ENCODE data around the gene PRR7.
"Not testable (repeated sequence)": the region's sequence is repeated elsewhere in the genome, so short reads cannot be mapped to it uniquely, and the experiment has no call there.

PRR7 gene

GRCh38 chr5:177483994-177484901 lies 37.6 kb downstream of the PRR7 start:
- DNase-seq (ENCODE audit: low read depth, low spot score) = no peak

DNA sequence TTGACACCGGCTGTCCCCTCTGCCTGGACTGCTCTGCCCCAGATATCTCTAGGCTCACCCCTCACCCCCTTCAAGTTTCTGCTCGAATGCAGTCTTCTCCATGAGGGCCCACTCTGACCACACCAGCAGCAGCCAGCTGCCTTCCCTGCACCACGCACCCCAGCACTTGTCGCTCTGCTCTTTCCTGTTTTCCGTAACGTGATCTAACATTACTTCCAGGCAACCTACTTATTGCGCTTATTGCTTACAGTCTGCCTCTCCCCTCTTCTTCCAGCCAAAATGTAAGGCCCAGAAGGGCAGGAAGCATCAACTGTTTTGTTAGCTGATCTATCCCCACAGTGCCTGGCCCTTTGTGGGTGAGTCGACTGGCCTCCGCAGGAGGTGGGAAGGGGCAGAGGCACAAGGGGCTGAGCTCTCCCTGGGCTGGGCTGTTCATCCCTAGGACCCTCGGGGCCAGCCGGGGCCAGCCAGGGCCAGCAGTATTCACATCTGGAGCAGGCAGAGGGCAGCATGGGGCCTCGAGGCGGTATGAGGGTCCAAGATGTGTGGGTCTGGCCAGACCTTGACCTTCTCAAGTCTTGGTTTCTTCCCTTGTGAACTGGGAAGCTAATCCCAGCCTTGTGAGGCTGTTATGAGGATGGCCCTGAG lies 38.4 kb downstream of the PRR7 start:
- DNase-seq (ENCODE audit: low read depth, low spot score) = no peak

GRCh38 chr5:177485753-177486152 lies 39.1 kb downstream of the PRR7 start:
- not testable (repeated sequence) for DNase-seq (ENCODE audit: low read depth, low spot score)

DNA sequence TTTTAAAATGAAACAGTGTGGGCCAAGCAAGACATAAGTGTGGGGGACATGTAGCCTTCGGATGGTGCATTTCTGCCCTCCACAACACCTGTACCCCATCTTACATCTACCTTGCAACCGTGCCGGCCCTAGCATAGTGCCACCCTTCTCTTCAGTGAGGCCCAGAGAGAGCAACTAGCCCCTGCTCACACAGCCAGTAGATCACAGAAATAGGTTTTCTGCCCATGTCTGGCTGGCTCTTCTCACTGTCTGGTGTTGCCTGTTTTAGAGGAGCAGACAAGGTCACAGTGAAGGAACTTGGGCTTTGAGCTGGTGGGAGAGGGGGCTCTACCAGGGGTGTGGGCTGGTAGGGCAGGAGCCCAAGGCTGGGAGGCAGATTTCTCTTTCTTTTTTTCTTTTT lies 39.6 kb downstream of the PRR7 start:
- no peak for DNase-seq (ENCODE audit: low read depth, low spot score)

GRCh38 chr5:177487144-177487543 lies 40.5 kb downstream of the PRR7 start:
- DNase-seq (ENCODE audit: low read depth, low spot score) = no peak

DNA sequence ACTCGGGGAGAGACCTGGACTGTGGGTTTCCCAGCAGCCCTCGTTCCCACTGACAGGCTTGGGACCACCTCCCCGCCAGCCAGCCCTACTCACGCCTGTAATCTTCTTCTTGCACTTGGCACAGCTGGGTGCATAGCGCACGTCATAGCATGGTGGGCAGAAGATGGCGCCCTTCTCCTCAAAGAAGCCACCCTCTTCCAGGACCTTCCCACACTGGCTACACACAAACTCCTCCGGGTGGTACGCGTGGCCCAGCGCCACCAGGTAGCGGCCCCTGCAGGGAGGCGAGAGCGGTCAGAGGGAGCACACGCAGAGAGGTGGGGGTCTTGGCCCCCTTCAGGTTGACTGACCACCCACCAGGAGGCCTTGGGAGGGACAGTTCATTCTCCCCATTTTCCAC lies 41.4 kb downstream of the PRR7 start:
- no peak for DNase-seq (ENCODE audit: low read depth, low spot score)

DNA sequence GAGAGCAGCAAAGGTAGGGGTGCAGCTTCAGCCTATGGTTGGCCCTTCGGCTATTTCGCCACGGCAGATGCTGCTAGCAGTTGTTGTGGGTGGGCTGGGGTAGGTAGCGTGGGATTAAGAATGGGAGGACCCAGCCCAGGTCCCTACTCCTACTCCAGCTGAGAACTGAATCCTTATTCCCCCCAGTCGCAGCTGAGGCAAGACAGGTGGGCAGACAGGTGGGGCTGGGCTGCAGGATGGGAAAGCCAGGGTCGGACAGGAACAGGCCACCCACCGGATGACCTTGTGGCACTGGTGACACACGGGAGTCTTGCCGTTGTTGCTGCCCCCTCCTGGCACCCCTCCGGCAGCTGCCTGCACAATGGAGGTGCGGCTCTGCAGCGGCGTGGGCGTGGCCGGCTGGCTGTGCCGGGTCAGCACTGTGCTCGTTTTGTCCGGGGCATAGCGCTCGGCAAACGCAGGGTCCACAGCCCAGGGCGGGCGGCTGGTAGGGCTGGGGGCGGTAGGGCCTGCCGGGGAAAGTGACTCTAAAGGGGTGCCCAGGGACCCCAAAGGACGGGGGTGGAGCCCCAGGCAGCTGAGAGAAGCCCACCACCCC lies 42.6 kb downstream of the PRR7 start:
- no peak for DNase-seq (ENCODE audit: low read depth, low spot score)

DNA sequence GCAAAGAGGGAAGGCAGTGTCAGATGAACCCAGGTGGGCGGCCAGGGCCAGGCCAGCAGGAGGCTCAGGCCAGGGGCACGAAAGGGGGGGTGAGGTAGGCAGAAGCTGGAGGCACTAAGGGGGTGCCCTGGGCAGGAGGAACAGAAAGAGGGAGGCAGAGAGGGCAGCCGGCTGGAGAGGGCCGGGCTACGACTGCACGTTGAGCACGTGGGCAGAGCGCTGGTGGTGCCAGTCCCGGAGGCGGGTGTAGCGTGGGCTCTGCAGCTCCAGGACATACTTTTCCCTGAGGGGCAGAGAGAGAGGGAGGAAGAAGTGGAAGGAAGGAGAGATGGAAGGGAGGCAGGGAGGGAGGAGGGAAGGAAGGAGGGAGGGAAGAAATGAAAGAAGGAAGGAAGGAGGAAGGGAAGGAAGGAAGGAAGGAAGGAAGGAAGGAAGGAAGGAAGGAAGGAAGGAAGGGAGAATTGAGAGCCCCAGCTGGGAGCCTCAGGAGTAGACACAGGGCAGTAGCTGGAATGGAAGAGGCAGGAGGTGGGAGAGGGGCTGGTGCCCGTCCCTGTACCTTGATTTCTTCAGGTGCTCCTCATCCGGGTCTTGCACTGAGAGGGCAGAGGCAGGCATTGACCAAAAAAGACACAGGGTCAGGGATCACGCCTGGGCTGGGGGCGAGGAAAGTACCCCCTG lies 43.8 kb downstream of the PRR7 start:
- no peak for DNase-seq (ENCODE audit: low read depth, low spot score)

GRCh38 chr5:177490992-177491391 lies 44.4 kb downstream of the PRR7 start:
- DNase-seq (ENCODE audit: low read depth, low spot score) = no peak

GRCh38 chr5:177491429-177491945 lies 44.9 kb downstream of the PRR7 start:
- no peak for DNase-seq (ENCODE audit: low read depth, low spot score)

DNA sequence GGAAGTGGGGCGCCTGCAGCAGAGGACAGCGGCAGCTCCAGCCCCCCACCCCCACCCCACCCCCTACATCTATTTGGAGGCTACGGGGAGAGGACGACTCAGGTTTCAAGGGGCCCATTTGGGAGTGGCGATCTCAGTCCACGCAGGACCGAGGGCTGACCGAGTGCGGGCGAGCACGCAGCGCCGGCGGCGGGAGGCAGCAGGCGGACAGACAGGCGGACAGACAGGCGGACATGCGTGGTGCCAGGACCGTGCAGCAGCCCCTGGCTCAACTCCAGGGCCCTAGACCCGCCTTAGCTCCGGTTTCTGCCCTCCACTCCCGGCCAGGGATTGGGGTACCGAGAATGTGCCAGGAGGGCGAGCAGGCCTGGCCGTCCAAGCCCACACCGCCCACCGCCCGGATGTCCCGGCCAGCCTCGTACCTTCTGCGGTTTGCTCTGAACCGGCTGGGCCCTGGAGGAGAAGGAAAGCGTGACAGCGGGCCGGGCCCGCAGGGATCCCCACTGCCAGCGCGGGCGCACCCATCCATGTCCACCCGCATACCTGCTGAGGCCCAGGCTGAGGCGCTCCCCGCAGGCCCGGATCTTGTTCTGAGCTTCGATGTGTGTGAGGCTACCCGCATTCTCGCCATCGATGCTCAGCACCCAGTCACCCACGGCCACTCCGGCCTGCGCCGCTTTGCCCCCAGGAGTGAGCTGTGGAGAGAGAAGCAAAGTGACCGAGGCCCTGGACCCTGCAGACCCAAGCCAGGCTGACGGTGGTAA lies 45.6 kb downstream of the PRR7 start:
- no peak for DNase-seq (ENCODE audit: low read depth, low spot score)

GRCh38 chr5:177492841-177493240 lies 46.2 kb downstream of the PRR7 start:
- DNase-seq (ENCODE audit: low read depth, low spot score) = no peak

- no peak for DNase-seq (ENCODE audit: low read depth, low spot score)
These were observed 47.3 kb downstream of the PRR7 start for GRCh38 chr5:177493795-177494345.

DNA sequence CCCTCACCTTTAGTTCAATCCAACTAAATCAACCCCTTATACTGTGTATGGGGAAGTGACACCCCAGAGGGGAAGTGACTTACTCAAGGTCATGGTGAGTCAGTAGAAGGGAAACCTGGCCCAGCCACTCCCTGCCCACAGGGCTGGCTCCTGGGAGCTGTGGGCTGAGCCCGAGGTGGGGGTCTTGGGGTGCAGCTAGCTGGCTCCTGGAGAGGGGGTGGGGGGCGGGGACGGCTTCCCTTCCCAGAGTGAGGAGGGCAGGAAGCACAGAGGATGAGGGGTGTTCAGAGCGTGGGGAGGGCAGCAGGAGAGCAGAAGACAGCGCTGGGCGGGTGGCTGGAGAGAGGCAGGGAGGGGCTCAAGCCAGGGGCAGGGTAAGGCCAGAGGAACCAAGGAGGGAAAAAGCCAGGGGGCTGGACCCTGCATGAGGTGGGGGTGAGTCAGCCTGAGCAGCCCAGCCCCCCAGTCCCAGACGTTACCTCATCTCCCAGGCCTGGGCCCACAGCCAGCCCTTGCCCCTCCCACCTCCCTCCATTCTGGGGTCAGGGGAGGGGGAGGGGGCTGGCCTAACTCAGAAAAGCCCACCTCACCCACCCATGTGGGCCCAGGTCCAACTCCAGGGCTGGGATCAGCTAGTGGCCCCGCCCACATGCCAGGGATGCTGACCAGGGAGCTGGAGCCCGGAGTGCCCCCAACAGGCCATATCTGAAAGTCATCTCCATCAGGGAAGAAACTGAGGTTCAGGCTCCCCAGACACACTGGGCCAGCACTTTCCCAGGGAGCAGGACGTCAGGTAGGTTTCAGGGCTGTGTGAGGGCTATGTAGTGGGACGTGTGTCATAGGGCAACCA lies 48.0 kb downstream of the PRR7 start:
- no peak for DNase-seq (ENCODE audit: low read depth, low spot score)

DNA sequence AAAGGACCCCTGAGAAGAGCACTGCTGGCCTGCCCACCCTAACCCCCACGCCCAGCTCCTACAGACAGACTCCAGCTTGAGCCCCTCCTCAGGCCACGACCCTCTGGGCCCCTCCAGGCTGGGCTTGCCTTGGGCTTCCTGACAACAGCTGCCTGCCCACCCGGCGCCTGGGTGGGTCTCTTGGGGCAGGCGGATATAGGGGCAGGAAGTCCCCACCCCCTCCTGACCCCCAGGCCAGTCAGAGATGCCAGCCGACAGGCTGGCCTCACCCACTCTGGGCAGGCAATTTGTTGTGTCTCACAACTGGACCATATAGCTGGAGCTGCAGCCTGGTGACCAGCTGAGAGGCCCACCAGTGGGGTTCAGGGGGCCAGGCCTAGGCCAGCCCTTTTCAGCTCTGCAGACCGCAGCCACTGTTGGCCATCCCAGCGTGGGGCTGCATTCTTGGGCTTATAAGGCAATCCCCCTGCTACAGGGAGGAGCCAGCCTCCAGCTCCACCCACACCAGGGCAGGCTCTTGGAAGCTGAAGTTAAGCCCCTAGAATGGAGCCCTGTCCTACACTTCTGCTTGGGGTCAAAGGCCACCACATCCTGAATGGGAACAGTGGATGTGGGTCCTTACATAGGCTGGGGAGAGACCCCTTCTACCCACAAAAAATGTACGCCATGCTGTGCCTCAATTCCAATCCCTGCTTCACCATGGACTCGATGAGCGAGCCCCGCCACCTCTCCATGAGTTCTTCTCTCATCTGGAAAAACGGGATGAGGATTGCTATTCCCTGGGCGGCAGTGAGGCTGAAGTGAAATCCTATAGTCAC lies 48.8 kb downstream of the PRR7 start:
- DNase-seq (ENCODE audit: low read depth, low spot score) = peak; percentile 74

DNA sequence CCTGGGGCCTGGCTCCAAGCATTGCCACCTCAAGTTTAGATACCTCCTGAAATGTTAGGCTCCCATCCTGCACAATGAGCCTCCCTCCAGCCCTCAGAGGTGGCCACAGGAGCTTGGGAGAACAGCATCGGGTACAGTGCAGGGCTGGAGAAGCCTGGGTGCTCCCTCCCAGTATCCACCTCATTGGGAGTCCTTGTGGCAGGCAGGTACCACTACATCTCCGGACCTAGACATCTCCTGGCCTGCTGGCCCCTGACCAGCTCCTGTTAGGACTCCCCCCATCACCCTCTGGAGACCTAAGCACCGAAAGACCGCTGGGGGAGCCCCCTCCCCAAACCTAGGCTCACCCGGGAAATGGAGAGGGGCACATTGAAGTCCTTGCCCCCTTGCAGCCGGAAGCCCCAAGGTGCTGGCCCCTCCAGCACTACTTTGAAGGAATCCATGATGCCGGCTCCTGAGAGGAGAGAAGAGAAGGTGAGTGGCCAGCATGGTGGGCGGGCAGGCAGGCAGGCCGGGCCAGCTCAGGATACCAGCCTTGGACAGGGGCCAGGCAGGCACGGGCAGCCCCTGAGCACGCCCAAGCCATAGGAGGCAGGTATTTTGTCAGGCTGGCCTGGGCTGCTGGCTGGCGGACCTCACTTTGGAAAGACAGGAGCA lies 49.6 kb downstream of the PRR7 start:
- DNase-seq (ENCODE audit: low read depth, low spot score) = no peak

GRCh38 chr5:177496727-177497291 lies 50.2 kb downstream of the PRR7 start:
- DNase-seq (ENCODE audit: low read depth, low spot score) = no peak

All from iPS DF 19.7 (cell line).